IgD-negative memory B cell (primary cell): ENCODE data around the gene CHD3. TPM values are rescaled to one million over a fixed set of nuclear protein-coding genes. Genes with fewer than 3 reads are reported as not detected.

Experiments
- polyA plus RNA-seq: library from polyadenylated mRNA; unstranded; fragments of 300-500 nt; fragmentation: Illumina TruSeq; gene quantifications from one replicate; pipeline ENCODE4 v1.2.3, GENCODE V29; 2021

CHD3 gene
- polyA plus RNA-seq, 1 donor from 2014 or later: 2.4 TPM

Other genes starting within 250 kb of the CHD3 start
- not detected for gene ATP1B2, start 237.9 kb upstream of the CHD3 start, polyA plus RNA-seq
- gene TP53, start 201.3 kb upstream of the CHD3 start, polyA plus RNA-seq: 55.0 TPM
- gene WRAP53, start 200.3 kb upstream of the CHD3 start, polyA plus RNA-seq: 15.3 TPM
- not detected for gene EFNB3, start 183.6 kb upstream of the CHD3 start, polyA plus RNA-seq
- not detected for gene DNAH2, start 171.0 kb upstream of the CHD3 start, polyA plus RNA-seq
- 1.9 TPM for gene KDM6B, start 54.6 kb upstream of the CHD3 start, polyA plus RNA-seq
- not detected for gene TMEM88, start 33.7 kb upstream of the CHD3 start, polyA plus RNA-seq
- gene NAA38, start 31.2 kb upstream of the CHD3 start, polyA plus RNA-seq: 170 TPM
- 8.0 TPM for gene CYB5D1, start 30.8 kb upstream of the CHD3 start, polyA plus RNA-seq
- gene RNF227, start 27.5 kb downstream of the CHD3 start, polyA plus RNA-seq: 3.1 TPM
- 0.51 TPM for gene KCNAB3, start 41.1 kb downstream of the CHD3 start, polyA plus RNA-seq
- gene TRAPPC1, start 43.2 kb downstream of the CHD3 start, polyA plus RNA-seq: 220 TPM
- 11.0 TPM for gene CNTROB, start 43.4 kb downstream of the CHD3 start, polyA plus RNA-seq
- gene GUCY2D, start 113.8 kb downstream of the CHD3 start, polyA plus RNA-seq: 0.18 TPM
- gene ALOX15B, start 150.3 kb downstream of the CHD3 start, polyA plus RNA-seq: not detected
- 0.41 TPM for gene ALOX12B, start 198.9 kb downstream of the CHD3 start, polyA plus RNA-seq
- not detected for gene ALOXE3, start 229.7 kb downstream of the CHD3 start, polyA plus RNA-seq
- gene HES7, start 235.3 kb downstream of the CHD3 start, polyA plus RNA-seq: not detected